ENCODE measurements around the gene GSC2.

The GSC2 gene

GRCh38 chr22:19182472-19183157, 32.5 kb upstream of the GSC2 start:
- TF ChIP-seq, protein P1, sequence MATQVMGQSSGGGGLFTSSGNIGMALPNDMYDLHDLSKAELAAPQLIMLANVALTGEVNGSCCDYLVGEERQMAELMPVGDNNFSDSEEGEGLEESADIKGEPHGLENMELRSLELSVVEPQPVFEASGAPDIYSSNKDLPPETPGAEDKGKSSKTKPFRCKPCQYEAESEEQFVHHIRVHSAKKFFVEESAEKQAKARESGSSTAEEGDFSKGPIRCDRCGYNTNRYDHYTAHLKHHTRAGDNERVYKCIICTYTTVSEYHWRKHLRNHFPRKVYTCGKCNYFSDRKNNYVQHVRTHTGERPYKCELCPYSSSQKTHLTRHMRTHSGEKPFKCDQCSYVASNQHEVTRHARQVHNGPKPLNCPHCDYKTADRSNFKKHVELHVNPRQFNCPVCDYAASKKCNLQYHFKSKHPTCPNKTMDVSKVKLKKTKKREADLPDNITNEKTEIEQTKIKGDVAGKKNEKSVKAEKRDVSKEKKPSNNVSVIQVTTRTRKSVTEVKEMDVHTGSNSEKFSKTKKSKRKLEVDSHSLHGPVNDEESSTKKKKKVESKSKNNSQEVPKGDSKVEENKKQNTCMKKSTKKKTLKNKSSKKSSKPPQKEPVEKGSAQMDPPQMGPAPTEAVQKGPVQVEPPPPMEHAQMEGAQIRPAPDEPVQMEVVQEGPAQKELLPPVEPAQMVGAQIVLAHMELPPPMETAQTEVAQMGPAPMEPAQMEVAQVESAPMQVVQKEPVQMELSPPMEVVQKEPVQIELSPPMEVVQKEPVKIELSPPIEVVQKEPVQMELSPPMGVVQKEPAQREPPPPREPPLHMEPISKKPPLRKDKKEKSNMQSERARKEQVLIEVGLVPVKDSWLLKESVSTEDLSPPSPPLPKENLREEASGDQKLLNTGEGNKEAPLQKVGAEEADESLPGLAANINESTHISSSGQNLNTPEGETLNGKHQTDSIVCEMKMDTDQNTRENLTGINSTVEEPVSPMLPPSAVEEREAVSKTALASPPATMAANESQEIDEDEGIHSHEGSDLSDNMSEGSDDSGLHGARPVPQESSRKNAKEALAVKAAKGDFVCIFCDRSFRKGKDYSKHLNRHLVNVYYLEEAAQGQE (IDR thresholded peaks at IDR 0.05; ENCODE audit: low read depth), result no peak
- no peak for TF ChIP-seq TCF12 (IDR thresholded peaks at IDR 0.05; ENCODE audit: low read depth)
- TF ChIP-seq, protein P2, sequence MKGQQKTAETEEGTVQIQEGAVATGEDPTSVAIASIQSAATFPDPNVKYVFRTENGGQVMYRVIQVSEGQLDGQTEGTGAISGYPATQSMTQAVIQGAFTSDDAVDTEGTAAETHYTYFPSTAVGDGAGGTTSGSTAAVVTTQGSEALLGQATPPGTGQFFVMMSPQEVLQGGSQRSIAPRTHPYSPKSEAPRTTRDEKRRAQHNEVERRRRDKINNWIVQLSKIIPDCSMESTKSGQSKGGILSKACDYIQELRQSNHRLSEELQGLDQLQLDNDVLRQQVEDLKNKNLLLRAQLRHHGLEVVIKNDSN (IDR thresholded peaks at IDR 0.05), result no peak
- no peak for TF ChIP-seq TAF1 (IDR thresholded peaks at IDR 0.05; ENCODE audit: low read depth)
- no peak for TF ChIP-seq EGR1 (IDR thresholded peaks at IDR 0.05)
- no peak for TF ChIP-seq CREB1 (IDR thresholded peaks at IDR 0.05; ENCODE audit: low read depth)
- TF ChIP-seq ZBTB7A (IDR thresholded peaks at IDR 0.05; ENCODE audit: low read depth), result no peak
- no peak for TF ChIP-seq FOXM1 (IDR thresholded peaks at IDR 0.05; ENCODE audit: borderline replicate concordance, low read depth)
- no peak for TF ChIP-seq YY1 (IDR thresholded peaks at IDR 0.05; ENCODE audit: low read depth)

DNA sequence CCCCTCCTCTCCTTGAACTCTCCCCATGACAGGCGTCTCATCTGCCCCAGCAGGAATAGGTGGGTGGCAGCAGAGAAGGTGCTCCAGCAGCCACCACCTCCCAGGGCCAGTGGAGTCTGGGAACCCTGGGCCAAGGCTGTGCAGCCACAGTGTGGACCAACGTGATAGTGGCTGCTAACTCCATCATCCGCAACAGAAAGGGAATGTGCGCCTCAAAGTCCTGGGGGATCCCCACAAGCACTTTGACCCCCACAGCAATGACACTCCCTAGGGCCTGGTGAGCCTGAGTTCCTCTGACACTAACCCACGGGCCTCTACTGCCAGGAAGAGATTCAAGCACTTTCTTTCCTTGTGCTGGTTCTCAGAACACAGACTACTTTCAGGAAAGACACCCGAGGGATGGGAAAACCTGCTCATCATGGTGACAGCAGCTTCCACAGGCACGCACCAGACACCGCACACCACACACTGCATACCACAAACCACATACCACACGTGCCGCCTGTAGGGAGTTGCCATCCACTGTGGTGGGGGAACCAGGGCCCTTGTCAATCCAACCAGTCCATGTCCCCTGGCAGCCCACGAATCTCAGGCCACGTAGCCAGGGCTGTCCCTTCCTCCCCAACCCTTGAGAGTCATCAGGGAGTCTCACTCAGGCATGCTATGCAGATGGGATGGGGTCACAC, 31.8 kb upstream of the GSC2 start:
- TF ChIP-seq RAD21 (IDR thresholded peaks at IDR 0.05; ENCODE audit: low read depth), result no peak
- no peak for TF ChIP-seq TEAD4 (IDR thresholded peaks at IDR 0.05)
- TF ChIP-seq NFIC (IDR thresholded peaks at IDR 0.05), result no peak
- TF ChIP-seq CEBPB (IDR thresholded peaks at IDR 0.05), result no peak

- TF ChIP-seq NFIC (IDR thresholded peaks at IDR 0.05) (no peak), MAX (IDR thresholded peaks at IDR 0.05) (no peak), YY1 (IDR thresholded peaks at IDR 0.05; ENCODE audit: low read depth) (no peak), TAF1 (IDR thresholded peaks at IDR 0.05; ENCODE audit: low read depth) (no peak), FOXM1 (IDR thresholded peaks at IDR 0.05; ENCODE audit: borderline replicate concordance, low read depth) (no peak), EGR1 (IDR thresholded peaks at IDR 0.05) (no peak), CREB1 (IDR thresholded peaks at IDR 0.05; ENCODE audit: low read depth) (no peak), ZBTB7A (IDR thresholded peaks at IDR 0.05; ENCODE audit: low read depth) (no peak)
- TF ChIP-seq, protein P2 (IDR thresholded peaks at IDR 0.05), result no peak
These were observed 30.8 kb upstream of the GSC2 start for GRCh38 chr22:19180740-19181410.

- no peak for TF ChIP-seq CREB1 (IDR thresholded peaks at IDR 0.05; ENCODE audit: low read depth)
- no peak for TF ChIP-seq NFIC (IDR thresholded peaks at IDR 0.05)
- TF ChIP-seq ZBTB7A (IDR thresholded peaks at IDR 0.05; ENCODE audit: low read depth), result no peak
These were observed 30.1 kb upstream of the GSC2 start for GRCh38 chr22:19180234-19180633.

DNA sequence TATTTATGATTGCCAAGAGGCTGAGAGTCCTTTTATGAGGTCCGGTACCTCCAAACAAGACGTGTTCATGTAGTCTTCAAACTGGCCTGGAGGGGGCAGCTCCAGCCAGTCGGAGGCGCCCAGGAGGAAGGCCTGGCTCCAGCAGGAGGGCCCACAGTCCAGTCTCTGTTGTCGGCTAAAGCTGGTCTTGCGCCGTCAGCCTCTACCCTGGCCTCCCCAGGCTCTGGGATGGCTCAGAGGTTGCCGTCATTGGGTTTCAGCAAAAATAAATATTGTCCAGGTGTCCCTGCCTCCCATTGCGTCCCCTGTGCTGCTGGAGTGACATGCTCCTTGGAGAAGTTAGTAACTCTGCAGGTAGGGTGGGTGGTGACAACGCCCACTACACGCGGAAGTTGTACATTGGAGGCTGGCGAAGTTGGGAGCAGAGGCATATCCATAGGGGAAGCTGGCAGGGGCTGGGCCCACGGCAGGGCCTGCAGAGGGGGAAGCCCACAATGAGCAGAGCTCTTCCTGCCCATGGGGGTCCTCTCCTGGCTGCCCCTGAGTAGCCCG, 29.5 kb upstream of the GSC2 start:
- TF ChIP-seq RAD21 (IDR thresholded peaks at IDR 0.05; ENCODE audit: low read depth), result peak; percentile 81
- no peak for TF ChIP-seq YY1 (IDR thresholded peaks at IDR 0.05; ENCODE audit: low read depth)

- TF ChIP-seq ZBTB7A (IDR thresholded peaks at IDR 0.05; ENCODE audit: low read depth) (peak; percentile 62; the same call in 1 of the 2 replicates), TEAD4 (IDR thresholded peaks at IDR 0.05) (no peak), EGR1 (IDR thresholded peaks at IDR 0.05) (no peak), TAF1 (IDR thresholded peaks at IDR 0.05; ENCODE audit: low read depth) (peak; percentile 51), CREB1 (IDR thresholded peaks at IDR 0.05; ENCODE audit: low read depth) (no peak), NFIC (IDR thresholded peaks at IDR 0.05) (0 out of 2 replicates have a peak, but pooled peaks have one; percentile 14), MAX (IDR thresholded peaks at IDR 0.05) (peak; percentile 26; the same call in 1 of the 2 replicates), EP300 (IDR thresholded peaks at IDR 0.05; ENCODE audit: borderline replicate concordance) (no peak), FOXM1 (IDR thresholded peaks at IDR 0.05; ENCODE audit: borderline replicate concordance, low read depth) (no peak)
- TF ChIP-seq, protein P1 (IDR thresholded peaks at IDR 0.05; ENCODE audit: low read depth), result no peak
These were observed 28.8 kb upstream of the GSC2 start, which contains the start of gene SLC25A1 for GRCh38 chr22:19178657-19179496. Gene SLC25A1 (minus strand): TSS chr22:19178736. CDS start chr22:19178673, 63 bp downstream.
